ENCODE data around the gene RABGAP1L.

RABGAP1L gene

GRCh38 chr1:174785510-174785909, 626.2 kb downstream of the RABGAP1L start:
- no peak overlapping the region for H3K4me3 Mint-ChIP-seq
- H3K27me3 Mint-ChIP-seq = no peaks in the 10 kb centered on the region
- ATAC-seq = no peak
- peaks cover 22% of the 10 kb centered on the region for H3K4me1 Mint-ChIP-seq
- H3K36me3 Mint-ChIP-seq = peaks cover 13% of the 10 kb centered on the region
- no peak overlapping the region for H3K27ac Mint-ChIP-seq
- no peaks in the 10 kb centered on the region for H3K9me3 Mint-ChIP-seq

DNA sequence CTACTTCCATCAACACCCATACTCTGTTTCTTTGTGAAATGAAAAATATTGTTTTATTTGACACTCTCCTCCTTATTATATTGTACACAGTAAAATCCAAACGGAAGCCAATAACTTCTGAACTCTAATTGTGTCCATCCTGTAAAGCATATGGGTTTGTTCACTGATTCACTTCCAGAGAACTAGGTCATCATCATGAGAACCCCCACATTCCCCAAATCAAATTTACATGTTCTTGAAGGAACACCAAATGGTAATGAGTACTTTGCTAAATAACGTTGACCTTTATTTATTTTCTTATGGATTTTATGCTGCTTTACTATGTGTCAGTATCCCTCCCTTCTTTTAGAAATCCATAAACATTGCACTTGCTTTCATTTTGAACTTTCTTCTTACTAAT, 627.0 kb downstream of the RABGAP1L start:
- Mint-ChIP-seq H3K4me3 (no peak overlapping the region), H3K27ac (peak overlapping the region; percentile 20), H3K9me3 (no peaks in the 10 kb centered on the region), H3K36me3 (peaks cover 11% of the 10 kb centered on the region), H3K4me1 (peaks cover 22% of the 10 kb centered on the region), H3K27me3 (no peaks in the 10 kb centered on the region)
- no peak for ATAC-seq

- Mint-ChIP-seq H3K4me3 (no peak overlapping the region), H3K27ac (peak overlapping the region; percentile 20), H3K4me1 (peaks cover 22% of the 10 kb centered on the region), H3K36me3 (peaks cover 7% of the 10 kb centered on the region), H3K27me3 (no peaks in the 10 kb centered on the region), H3K9me3 (no peaks in the 10 kb centered on the region)
- peak; percentile 71 for ATAC-seq
These were observed 627.4 kb downstream of the RABGAP1L start for GRCh38 chr1:174786760-174787159.

- no peak for ATAC-seq
- Mint-ChIP-seq H3K9me3 (no peaks in the 10 kb centered on the region), H3K4me1 (peaks cover 22% of the 10 kb centered on the region), H3K27me3 (no peaks in the 10 kb centered on the region), H3K36me3 (no peaks in the 10 kb centered on the region), H3K27ac (peak overlapping the region; percentile 37), H3K4me3 (no peak overlapping the region)
These were observed 629.7 kb downstream of the RABGAP1L start for GRCh38 chr1:174788981-174789380.

- Mint-ChIP-seq H3K9me3 (no peaks in the 10 kb centered on the region), H3K36me3 (no peaks in the 10 kb centered on the region), H3K27ac (peak overlapping the region; percentile 37), H3K4me3 (no peak overlapping the region), H3K4me1 (peaks cover 22% of the 10 kb centered on the region), H3K27me3 (no peaks in the 10 kb centered on the region)
- ATAC-seq = peak; percentile 74
These were observed 630.1 kb downstream of the RABGAP1L start for GRCh38 chr1:174789399-174789798.

GRCh38 chr1:174791863-174792262, 632.5 kb downstream of the RABGAP1L start:
- Mint-ChIP-seq H3K4me3 (no peak overlapping the region), H3K4me1 (peaks cover 14% of the 10 kb centered on the region), H3K27me3 (no peaks in the 10 kb centered on the region), H3K27ac (no peak overlapping the region), H3K36me3 (no peaks in the 10 kb centered on the region), H3K9me3 (no peaks in the 10 kb centered on the region)
- ATAC-seq = no peak

- no peak for ATAC-seq
- Mint-ChIP-seq H3K27ac (no peak overlapping the region), H3K4me1 (peaks cover 11% of the 10 kb centered on the region), H3K9me3 (no peaks in the 10 kb centered on the region), H3K4me3 (no peak overlapping the region), H3K36me3 (no peaks in the 10 kb centered on the region), H3K27me3 (no peaks in the 10 kb centered on the region)
These were observed 635.5 kb downstream of the RABGAP1L start for GRCh38 chr1:174794861-174795260.

GRCh38 chr1:174795806-174796205, 636.5 kb downstream of the RABGAP1L start:
- Mint-ChIP-seq H3K27me3 (no peaks in the 10 kb centered on the region), H3K4me3 (no peak overlapping the region), H3K36me3 (no peaks in the 10 kb centered on the region), H3K9me3 (no peaks in the 10 kb centered on the region), H3K4me1 (peaks cover 5% of the 10 kb centered on the region), H3K27ac (no peak overlapping the region)
- ATAC-seq = no peak

DNA sequence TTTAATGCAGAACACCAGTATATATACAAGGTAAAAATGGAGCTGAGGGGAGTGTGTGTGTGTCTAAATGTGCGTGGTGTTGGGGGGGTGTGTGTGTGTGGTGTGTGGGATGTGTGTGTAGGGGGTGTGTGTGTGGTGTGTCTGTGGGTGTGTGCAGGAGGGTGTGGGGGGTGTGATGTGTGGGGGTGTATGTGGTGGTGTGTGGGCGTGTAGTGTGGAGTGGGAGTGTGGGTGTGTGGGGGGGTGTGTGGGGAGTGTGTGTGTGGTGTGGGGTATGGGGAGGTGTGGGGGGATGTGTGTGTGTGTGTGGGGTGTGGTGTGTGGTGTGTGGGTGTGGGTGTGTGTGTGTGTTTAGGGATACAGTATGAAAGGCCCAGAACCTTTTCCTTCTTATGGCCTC, 638.1 kb downstream of the RABGAP1L start:
- peak overlapping the region; percentile 20 for H3K27ac Mint-ChIP-seq
- no peak for ATAC-seq

DNA sequence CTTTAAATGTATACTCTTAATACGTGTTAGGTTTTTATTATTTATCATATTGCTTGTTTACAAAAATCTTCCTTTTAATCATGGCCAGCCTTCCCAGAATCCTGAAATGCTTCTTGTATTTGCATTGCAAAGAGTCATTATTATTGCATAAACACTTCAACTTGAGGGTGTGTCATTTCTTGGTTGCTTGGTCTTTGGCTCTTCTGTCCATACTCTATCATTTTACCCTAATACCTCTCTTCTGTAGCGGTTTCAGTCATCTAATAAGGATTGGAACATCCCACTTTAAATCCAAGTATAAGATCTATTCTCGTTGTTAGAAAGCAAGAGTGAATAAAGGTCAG, 639.8 kb downstream of the RABGAP1L start:
- no peak overlapping the region for H3K27ac Mint-ChIP-seq
- no peak overlapping the region for H3K4me3 Mint-ChIP-seq
- H3K36me3 Mint-ChIP-seq = no peaks in the 10 kb centered on the region
- ATAC-seq = no peak
- peaks cover 5% of the 10 kb centered on the region for H3K4me1 Mint-ChIP-seq
- no peaks in the 10 kb centered on the region for H3K9me3 Mint-ChIP-seq
- no peaks in the 10 kb centered on the region for H3K27me3 Mint-ChIP-seq

More for the DNA sequence above, 638.1 kb downstream of the RABGAP1L start:
- H3K4me1 Mint-ChIP-seq = peaks cover 5% of the 10 kb centered on the region
- no peaks in the 10 kb centered on the region for H3K36me3 Mint-ChIP-seq
- no peak overlapping the region for H3K4me3 Mint-ChIP-seq
- no peaks in the 10 kb centered on the region for H3K27me3 Mint-ChIP-seq
- no peaks in the 10 kb centered on the region for H3K9me3 Mint-ChIP-seq

DNA sequence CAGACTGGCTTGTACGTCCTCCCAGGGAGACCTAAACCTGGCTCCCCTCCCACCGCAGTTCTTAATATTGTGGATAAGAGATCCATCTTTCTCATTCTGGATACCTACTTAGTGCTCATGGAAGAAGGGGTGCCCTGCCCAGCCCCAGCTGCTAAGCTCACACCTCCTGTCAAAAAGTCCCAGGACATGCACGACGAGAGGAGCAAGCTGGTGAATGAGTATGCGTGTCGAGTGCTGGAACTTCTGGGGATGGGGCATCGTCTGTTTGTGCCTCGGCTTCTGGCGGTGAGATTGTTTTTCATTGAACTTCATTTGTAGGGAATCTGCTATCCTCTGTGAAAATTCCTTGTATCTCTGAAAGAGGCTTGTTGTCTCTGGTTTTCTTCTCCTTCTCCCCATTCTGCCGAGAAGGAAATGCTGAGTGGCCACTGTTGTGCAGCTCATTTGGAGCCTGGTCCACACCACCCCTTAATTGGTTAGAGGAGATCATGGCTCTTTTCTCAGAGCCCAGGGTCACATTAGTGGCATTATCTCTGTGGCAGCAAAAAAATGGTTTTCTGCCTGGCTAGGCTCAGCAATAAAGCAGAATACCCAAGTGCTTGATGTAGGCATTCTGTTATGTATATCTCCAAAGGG, 641.0 kb downstream of the RABGAP1L start:
- Mint-ChIP-seq H3K27ac (no peak overlapping the region), H3K4me3 (no peak overlapping the region), H3K27me3 (no peaks in the 10 kb centered on the region), H3K9me3 (no peaks in the 10 kb centered on the region), H3K4me1 (peaks cover 5% of the 10 kb centered on the region), H3K36me3 (no peaks in the 10 kb centered on the region)
- ATAC-seq = no peak

GRCh38 chr1:174800876-174801275, 641.6 kb downstream of the RABGAP1L start:
- no peak overlapping the region for H3K4me3 Mint-ChIP-seq
- ATAC-seq = no peak
- no peaks in the 10 kb centered on the region for H3K9me3 Mint-ChIP-seq
- H3K27me3 Mint-ChIP-seq = no peaks in the 10 kb centered on the region
- H3K36me3 Mint-ChIP-seq = no peaks in the 10 kb centered on the region
- H3K27ac Mint-ChIP-seq = no peak overlapping the region
- peaks cover 5% of the 10 kb centered on the region for H3K4me1 Mint-ChIP-seq

GRCh38 chr1:174809755-174810280, 650.5 kb downstream of the RABGAP1L start:
- peak overlapping the region; percentile 71 for H3K27ac Mint-ChIP-seq
- peaks cover 29% of the 10 kb centered on the region for H3K4me1 Mint-ChIP-seq
- H3K4me3 Mint-ChIP-seq = peak overlapping the region; percentile 2
- H3K27me3 Mint-ChIP-seq = no peaks in the 10 kb centered on the region
- H3K36me3 Mint-ChIP-seq = peaks cover 18% of the 10 kb centered on the region
- no peaks in the 10 kb centered on the region for H3K9me3 Mint-ChIP-seq
- peak; percentile 68 for ATAC-seq

DNA sequence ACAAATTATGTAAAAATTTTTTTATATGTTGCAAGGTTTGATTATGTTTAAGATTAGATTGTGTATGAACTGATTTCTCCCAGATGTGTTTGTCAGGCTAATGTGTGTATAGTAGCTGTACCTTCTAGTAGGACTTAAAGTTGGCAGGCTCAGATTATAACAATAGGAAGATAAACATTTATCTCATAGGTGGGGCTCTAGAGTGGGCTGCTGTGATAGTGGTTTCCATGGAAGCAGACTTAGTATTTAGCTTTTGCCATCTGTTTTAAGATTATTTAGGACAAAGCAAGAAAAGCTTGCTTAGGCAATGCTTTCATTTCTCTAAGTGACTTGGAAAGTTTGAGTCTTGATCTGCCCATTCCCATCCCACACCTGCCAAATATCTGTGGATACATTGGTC, 652.7 kb downstream of the RABGAP1L start:
- Mint-ChIP-seq H3K4me1 (peaks cover 34% of the 10 kb centered on the region), H3K9me3 (no peaks in the 10 kb centered on the region), H3K27ac (peak overlapping the region; percentile 41), H3K36me3 (peaks cover 22% of the 10 kb centered on the region), H3K4me3 (no peak overlapping the region), H3K27me3 (no peaks in the 10 kb centered on the region)
- no peak for ATAC-seq

- Mint-ChIP-seq H3K4me3 (no peak overlapping the region), H3K9me3 (no peaks in the 10 kb centered on the region), H3K27ac (peak overlapping the region; percentile 41), H3K4me1 (peaks cover 40% of the 10 kb centered on the region), H3K36me3 (peaks cover 28% of the 10 kb centered on the region), H3K27me3 (no peaks in the 10 kb centered on the region)
- ATAC-seq = no peak
These were observed 653.3 kb downstream of the RABGAP1L start for GRCh38 chr1:174812656-174813055.

GRCh38 chr1:174815036-174815435, 655.7 kb downstream of the RABGAP1L start:
- Mint-ChIP-seq H3K36me3 (peaks cover 49% of the 10 kb centered on the region), H3K27me3 (no peaks in the 10 kb centered on the region), H3K9me3 (no peaks in the 10 kb centered on the region), H3K4me1 (peaks cover 49% of the 10 kb centered on the region), H3K4me3 (no peak overlapping the region), H3K27ac (peak overlapping the region; percentile 43)
- peak; percentile 47 for ATAC-seq

Data from stimulated activated memory B cell treated with anti-CD40 and anti-IgM and Interleukin-4, amounts not matched to agents 10 μg/mL and 1 μg/mL and 100 μg/mL, for 72 hours (primary cell).